NCI-H748 treated with DMSO at 0.1 percent for 48 hours (cell line): ENCODE results near the gene SLC8B1.
A peak's percentile ranks its signal among the peaks of the same experiment; 100 is the strongest.

Experiments used
- DNase-seq: peaks from one replicate; lab custom pipeline; 2025; lab: John Stamatoyannopoulos, UW

SLC8B1 gene

DNA sequence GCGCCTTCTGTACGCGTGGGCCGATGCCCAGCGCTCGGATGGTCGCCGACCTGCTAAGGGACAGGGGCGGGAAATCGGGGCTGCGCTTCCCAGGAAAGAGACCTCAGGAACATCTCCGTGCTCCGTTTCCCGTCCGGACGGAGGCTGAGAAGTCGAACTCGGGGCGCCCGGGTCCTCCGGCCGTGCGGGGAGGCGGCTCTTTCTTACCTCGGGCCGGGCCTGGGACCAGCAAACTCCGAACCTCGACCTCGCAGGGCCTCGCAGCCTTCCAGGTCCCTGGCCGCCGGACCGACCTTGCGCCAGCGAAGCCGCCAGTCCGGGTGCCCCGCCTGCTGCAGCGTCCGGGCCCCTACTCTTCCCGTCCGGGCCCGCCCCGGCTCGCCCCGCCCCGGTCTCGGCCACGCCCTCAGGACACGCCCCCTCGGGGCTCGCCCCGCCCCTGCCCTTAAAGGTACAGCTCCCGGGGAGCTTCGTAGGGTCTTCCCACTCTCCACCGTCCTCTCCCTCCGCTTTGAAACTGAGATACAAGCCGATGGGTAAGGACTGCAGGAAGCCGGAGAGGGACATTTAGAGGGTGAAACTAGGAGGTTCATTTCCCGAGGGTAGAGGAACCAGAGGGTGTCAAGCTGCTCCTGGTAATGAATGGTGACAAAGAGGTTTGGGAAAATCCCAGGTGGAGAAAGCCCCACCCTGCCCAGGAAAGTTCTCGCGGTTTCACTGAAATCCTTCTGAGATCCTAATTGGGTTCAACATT is at the start of gene SLC8B1:
Gene SLC8B1, minus strand, starts transcription at position 324 of the 754 bp plus-strand sequence. CDS start 2,231 bp downstream, outside the sequence.
- peak; percentile 67 for DNase-seq

DNA sequence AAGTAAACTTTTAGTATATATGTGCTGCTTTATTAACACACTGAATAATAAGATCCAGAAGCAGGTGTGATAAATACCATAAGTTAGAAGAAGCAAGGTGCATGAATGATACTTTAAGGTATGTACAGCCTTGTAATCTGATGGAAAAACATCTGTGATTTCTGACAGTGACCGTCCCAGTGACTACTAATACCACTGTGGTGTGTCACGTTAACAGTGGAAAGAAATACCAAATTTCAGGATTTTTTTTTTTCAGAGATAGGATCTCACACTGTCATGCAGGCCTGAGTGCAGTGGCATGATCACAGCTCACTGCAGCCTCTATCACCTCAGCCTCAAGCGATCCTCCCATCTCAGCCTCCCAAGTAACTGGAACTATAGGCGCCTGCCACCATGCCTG is 47.3 kb upstream of the SLC8B1 start:
- DNase-seq, result no peak

DNA sequence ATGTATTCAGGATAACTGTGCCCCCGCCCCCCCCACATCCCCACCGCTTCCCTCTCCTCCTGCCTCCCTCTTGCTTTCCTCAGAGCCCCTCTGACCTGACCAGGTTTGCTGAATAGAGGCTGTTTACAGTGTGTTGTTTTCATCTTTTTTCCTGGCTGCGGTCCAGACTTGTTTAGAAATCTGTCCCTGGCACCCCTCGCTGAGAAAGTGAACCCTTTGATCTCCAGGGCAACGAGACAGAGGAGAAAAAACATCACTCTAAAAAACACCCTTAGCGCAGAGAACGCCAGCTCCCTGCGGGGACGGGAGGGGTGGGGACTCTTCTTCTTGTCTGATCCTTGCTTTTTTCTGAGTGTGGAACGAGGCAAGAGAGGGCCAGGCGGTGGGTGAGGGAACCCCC is 46.3 kb upstream of the SLC8B1 start:
- DNase-seq, result peak; percentile 46

DNA sequence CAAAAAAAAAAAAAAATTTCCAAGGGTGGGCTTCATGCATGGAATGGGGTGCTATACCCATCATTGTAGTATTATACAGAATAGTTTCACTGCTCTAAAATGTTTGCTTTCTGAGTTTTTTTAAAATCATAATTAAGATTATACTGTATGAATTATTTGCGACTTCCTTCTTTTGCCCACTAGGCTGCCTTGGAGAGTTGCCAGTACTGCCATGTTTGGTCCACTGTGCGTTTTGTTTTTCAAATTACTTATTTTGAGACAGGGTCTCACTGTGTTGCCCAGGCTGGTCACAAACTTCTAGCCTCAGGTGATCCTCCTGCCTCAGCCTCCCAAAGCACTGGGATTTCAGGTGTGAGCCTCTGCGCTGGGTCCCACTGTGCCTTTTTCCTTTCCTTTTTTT is 43.4 kb upstream of the SLC8B1 start:
- DNase-seq, result no peak

DNA sequence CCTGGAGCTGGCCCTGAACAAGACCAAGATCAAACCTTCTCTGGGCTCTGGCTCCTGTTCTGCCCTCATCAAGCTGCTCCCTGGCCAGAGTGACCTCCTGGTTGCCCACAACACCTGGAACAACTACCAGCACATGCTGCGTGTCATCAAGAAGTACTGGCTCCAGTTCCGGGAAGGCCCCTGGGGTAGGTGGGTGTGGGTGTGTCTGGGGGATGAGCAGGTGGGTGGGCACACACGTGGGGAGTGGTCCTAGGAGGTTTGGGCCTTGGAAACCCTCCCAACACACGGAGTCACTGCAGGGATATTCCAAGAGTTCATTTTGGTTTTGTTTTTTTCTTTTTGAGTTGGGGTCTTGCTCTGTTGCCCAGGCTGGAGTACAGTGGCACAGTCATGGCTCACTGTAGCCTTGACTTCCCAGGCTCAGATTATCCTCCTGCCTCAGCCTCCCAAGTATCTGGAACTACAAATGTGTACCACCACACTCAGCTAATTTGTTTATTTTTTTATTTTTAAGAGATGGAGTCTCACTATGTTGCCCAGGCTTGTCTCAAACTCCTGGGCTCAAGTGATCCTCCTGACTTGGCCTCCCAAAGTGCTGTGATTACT is 40.0 kb upstream of the SLC8B1 start:
- DNase-seq, result no peak

DNA sequence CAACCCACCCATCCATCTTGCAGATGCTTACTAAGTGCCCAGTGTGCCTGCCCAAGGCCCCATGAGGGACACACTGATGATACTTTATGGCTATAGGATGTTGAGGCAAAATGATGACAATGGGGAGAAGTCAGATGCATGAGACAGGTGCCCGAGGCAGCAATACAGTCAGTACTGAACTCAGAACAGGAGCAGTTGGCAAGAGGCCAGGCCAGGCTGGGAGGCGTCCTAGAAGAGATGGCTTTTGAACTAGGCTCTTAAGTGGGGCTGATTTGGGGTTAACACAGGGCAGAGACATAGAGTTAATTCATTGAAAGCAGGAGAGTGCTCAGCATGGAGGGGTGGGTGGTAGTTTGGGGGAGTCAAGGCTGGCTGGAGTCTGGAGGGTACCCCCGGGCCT is 39.1 kb upstream of the SLC8B1 start:
- no peak for DNase-seq

DNA sequence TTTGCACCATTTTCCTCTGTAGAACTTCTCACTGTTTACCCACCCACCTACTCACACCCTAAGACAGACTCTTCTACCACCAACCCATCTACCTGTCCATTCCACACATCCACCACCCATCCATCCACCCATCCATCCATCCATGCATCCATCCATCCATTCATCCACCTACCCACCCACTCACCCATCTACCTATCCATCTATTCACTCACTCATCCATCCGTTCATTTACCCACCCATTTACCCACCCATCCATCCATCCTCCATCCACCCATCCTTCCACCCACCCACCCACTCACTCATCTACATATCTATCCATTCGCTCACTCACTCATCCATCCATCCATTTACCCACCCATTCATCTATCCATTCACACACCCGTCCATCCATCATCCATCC is 38.5 kb upstream of the SLC8B1 start:
- no peak for DNase-seq

DNA sequence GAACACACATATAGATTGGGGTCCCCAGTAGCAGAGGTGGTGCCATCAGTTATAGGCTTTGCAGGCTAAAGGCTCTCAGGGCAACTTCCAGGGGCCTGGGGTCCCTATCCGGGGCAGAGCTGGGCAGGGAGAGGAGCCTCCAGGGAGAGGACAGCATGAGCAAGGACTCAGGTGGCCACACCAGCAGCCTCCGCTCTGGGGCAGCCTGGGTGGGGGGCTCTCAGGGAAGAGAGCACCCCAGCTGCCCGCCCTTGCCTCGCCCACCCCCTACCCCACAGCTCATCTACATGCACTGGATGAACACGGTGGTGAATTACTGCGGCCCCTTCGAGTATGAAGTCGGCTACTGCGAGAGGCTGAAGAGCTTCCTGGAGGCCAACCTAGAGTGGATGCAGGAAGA is 37.5 kb upstream of the SLC8B1 start:
- no peak for DNase-seq

DNA sequence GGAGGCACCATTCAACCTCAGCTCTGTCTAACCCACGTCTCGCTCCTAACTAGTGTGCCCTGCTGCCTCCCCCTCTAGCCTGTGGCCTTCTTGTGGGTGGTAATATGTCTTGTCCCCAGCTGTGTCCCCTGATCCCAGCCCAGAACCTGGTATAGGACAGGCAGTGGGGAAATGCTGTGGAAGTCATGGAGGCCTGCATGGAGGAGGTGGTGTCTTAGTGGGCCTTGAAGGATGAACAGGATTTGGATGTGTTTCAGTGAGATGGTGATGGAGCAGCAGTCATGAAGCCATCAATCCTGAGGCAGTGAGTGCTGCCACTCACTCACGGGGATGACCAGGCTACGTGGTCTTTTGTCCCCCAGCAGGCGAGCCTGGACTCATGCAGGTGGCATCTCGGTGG is 36.9 kb upstream of the SLC8B1 start:
- DNase-seq, result no peak

DNA sequence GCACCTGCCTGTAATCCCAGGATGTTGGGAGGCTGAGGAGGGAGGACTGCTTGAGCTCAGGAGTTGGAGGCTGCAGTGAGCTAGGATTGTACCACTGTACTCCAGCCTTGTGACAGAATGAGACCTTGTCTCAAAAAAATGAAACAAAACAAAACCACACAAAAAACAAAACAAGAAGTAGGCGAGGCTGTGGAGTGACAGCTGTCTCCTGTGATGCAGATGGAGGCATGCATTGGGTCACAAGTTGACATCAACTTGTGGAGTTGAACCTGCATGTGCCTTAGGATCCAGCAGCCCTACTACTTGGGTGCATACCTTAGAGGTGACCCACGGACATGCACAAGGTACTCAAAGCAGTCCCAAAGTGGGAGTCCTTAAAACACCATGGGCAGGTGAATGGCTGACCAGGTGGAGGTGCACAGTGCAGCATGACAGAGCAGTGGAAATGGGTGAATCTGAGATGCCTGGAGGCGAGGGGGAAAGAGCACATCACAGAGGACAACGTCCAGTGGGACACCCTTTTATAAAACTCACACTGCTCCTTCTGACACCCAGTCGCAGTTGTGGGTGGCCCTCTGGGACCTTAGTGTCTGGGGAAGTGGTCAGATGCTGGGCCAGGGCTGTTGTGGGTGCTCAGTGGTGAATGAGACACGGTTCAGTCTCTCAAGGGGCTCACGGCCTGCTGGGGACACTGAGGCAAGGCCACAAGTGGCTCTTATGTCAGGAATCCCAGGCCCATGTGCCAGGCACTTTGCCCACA is 36.2 kb upstream of the SLC8B1 start:
- DNase-seq, result no peak

DNA sequence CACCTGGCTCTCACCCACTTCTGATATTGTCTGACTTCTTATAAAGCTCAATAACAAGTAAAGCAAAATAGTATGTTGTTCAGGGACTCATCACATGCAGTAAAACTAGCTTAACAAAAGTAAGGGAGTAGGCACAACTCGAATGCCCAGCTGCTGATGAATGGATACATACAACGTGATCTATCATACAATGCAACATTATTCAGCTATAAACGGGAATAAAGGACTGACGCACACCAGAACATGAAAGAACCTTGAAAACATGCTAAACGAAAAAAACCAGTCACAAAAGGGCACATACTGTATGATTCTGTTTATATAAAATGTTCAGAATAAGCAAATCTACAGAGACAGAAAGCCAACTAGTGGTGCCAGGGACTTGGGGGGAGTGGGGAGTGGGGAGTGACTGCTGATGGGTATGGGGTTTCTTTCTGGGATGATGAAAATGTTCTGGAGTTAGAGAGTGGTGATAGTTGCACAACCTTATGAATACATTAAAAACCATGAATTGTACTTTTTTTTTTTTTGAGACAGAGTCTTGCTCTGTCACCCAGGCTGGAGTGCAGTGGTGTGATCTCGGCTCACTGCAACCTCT is 34.6 kb upstream of the SLC8B1 start:
- DNase-seq, result no peak

DNA sequence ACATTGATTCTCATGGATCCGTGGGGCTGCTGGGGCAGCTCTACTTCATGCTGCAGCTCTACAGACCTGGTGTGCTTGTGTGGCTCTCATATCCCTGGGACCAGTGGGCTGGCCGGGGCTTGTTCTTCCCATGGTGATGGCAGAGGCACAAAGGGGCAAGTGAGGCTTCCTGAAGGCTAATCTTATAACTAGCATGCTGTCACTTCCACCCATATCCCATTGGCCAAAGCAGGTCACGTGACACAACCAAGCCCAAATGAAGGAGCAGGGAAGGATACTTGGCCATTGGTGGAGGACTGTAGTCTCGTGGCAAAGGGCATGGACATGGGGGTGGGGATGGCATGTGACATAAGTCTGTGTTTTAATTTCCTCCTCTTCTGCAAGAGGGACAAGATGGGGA is 33.4 kb upstream of the SLC8B1 start:
- DNase-seq, result no peak

DNA sequence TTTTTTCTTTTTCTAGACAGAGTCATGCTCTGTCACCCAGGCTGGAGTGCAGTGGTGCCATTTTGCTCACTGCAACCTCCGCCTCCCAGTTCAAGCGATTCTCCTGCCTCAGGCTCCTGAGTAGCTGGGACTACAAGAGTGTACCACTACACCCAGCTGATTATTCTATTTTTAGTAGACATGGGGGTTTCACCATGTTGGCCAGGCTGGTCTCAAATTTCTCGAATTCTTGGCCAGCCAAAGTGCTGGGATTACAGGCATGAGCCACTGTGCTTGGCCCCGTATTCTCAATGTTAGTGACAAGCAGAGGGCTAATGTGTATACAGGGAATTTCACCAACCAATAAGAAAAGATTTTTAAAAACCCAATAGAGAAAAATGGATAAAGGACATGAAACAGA is 31.9 kb upstream of the SLC8B1 start:
- DNase-seq, result no peak

DNA sequence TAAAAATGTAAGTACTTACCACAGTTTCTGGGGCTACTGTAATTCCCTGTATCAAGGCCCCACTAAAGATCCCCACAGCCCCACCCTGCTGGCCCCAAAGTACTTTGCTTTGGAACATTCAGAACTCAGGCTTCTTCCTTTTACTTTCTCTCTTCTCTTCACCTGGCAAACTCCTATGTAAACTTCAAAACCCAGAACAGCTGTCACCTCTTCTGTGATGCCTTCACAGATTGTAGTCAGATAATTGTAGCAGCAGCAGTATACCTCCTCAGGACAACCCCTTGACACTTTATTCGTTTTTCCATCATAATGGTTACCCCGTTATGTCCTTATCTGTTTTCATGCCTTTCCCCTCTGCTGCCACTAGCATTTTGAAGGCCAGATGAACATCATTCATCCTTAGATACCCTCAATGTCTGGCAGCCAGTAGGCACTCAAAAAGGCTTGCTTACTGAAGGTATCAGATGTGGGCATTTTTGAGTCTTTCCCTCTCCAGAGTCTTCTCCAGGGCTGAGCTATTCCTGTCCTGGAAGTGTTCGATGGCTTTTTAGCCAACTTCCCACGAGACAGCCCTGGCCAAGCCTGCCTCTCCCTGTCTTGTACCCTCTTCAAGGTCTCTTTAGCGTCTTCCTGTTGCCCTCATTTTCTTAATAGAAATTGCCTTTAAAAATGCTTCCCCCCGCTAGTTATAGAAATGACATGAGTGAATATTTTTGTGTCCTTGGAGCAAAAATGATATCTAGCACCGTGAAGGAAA is 30.9 kb upstream of the SLC8B1 start:
- no peak for DNase-seq

DNA sequence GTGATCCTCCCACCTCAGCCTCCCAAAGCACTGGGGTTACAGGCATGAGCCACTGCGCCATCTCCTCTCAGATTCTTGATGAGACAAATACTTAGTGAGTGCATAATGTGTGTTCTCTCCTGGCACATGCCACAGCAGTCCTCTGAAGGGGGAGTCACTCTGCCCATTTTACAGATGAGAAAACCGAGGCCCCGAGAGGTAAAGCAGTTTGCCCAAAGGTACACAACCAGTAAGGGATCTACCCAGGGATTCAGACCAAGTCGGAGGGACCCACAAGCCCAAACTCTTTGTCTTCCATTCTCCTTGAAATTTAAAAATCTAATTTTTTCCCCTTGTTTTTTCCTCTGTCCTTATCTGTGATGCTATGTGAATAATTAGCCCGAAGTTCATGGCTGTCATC is 29.8 kb upstream of the SLC8B1 start:
- DNase-seq, result no peak

DNA sequence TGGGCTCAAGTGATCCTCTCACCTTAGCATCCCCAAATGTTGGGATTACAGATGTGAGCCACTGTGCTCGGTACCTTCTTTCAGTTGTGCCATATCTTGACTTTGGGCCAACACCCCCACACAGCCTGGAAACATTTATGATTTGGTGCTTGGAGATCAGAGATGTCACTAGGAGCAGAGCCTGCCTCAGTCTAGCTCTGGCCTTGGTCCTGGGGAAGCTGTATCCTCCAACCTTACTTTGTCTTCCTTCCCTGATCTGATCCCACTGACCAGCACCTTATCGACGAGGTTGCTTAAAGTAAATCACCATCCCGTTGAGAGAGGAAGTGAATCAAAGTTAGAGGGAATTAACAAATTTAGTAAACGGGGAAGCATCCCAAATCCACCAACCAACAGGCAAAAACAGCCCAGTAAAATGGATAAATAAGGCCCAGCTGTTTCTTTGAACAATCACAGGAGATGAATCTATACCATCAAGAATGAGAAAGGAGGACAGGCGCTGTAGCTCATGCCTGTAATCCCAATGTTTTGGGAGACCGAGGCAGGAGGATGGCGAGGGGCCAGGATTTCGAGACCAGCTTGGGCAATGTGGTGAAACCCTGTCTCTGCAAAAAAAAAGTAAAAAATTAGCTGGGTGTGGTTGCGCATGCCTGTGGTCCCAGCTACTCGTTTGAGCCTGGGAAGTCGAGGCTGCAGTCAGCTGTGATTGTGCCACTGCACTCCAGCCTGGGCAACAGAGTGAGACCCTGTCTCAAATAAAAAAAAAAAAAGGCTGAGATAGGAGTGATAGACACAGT is 26.9 kb upstream of the SLC8B1 start:
- no peak for DNase-seq

DNA sequence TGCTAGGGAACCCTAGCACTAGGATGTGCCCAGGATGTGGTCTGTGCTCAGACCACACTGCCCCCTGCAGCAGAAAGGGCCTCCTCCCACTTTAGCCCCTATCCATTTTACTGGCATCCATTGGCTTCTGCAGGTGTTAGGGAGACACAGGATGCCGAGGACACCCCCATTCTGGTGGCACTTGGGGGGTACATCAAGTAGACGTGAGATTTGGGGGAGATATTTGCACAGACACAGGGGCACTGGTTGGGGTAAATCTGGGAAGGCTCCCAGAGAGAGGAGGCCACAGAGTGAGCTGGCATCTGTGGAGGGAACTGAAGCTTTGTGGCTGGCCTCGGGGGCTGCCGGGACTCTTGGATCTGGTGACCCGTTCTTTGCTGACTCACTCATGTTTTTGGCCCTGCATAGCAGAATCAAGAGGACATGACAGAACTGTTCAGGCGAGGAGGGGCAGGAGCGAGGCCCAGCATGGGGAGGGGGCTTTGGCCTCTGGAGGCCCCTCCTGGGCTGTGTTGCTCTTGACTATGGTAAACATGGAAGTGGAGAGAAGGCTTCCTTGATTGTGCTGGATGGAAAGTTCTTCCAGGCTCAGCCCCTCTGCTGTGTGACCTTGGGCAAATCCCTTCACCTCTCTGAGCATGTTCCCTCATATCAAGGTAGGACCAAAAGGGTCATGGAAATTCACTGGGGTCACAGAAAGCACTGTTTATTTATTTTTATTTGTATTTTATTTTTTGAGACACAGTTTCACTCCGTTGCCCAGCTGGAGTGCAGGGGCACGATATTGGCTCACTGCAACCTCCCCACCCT is 25.2 kb upstream of the SLC8B1 start:
- DNase-seq, result no peak

DNA sequence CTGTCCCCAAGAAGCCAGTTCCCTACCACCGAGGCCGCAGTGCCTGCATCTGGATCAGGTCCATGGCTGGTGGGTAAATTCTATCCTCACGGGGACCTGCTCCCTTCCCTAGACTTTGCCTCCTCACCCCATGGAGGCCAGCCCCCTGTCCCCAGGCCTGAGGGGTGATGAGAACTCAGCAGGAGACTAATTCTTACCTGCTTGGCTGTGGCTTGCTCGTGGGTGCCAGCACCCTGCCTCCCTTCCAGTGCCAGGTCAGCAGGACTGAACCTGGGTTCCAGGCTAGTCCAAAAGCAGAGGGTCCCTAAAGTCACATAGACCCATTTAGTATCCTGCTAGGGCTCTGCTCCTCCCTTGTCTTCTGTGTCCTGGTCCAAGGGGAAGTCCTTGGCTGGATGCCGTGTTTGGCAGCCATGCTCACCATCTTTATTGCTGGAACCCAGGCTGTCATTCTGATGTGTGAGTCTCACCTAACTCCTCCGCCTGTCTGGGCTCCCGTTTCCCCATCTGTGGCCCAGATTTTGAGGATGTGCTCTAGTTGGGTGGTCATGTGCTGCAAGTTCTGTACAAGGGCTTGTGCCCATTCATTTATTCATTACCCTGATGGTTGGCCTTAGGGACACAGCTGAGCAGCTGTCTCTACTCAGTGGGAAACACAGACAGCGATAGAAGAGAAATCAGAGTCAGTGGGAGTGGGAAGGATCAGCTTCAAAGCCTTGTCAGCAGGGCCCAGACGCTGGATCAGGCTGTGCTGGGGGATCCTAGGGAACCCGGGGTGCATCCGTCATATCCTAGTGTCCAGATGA is 24.4 kb upstream of the SLC8B1 start:
- no peak for DNase-seq

DNA sequence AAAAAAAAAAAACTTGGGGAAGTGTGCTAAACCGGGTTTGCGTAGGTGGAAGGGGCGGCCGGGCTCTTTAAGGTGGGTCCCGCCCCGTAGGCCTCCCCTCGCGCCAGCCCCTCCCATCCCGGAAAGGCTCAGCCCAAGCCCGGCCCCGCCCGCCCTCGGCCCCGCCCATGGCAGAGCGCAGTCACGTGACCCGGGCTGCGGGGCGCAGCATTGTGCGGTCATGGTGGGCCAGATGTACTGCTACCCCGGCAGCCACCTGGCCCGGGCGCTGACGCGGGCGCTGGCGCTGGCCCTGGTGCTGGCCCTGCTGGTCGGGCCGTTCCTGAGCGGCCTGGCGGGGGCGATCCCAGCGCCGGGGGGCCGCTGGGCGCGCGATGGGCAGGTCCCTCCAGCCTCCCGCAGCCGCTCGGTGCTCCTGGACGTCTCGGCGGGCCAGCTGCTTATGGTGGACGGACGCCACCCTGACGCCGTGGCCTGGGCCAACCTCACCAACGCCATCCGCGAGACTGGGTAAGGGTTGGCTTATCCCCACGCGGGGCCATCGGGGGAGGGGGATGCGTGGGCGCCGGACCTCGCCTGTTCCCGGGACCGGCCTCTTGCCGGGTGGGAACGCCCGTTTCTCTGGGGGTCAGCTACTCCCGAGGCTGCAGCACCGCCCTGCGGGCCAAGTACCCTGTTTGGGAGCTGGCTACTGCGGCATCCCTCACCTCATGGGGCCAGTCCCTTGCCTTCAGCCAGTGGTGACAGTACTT is 23.6 kb upstream of the SLC8B1 start, which contains the start of gene PLBD2:
Gene PLBD2, plus strand, starts transcription at position 207 of the 752 bp plus-strand sequence. Its CDS starts 14 bp downstream, at position 221.
- peak; percentile 73 for DNase-seq
